Astrocyte of the spinal cord (primary cell): ENCODE measurements around the gene RDX.

Source experiments
- DNase-seq: peaks from one replicate; pipeline ENCODE4 v3.0.0; 2011; ENCODE audit warnings: low read depth, low spot score
- H3K4me3 ChIP-seq: 2 replicates; pipeline ENCODE4 v1.5.1; 2011; ENCODE audit warnings: low read depth, mild to moderate bottlenecking, low read length, moderate library complexity
- in situ Hi-C: cut with HindIII; loops from 2 replicates; pipeline ENCODE4 v1.10.0; 2017; ENCODE audit warnings: low sequenced_read_pairs
- TF ChIP-seq, protein P1 (sequence below): IDR thresholded peaks from 2 replicates; pipeline ENCODE4 v1.5.1; 2012; ENCODE audit warnings: low read depth, mild to moderate bottlenecking, low read length, inconsistent platforms

RDX gene

DNA sequence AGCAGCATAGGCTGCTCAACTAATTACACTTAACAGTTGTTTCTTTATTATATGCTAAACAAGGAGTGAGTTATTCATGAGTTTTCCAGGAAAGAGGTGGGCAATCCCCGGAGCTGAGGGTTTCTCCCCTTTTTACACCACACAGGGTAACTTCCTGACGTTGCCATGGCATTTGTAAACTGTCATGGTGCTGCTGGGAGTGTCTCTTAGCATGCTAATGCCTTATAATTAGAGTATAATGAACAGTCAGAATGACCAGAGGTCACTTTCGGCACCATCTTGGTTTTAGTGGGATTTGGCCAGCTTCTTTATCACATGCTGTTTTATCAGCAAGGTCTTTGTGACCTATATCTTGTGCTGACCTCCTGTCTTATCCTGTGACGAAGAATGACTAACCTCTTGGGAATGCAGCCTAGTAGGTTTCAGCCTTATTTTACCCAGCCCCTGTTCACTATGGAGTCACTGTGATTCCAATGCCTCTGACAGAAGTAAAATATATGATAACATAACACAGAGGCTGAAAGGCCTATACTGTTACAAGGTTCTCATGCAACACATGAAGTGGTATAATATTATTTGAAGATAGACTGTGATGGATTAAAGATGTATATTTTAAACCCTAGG, 41.3 kb upstream of the RDX start:
- DNase-seq, result peak; percentile 29
- in situ Hi-C loops, result no loop called here
- TF ChIP-seq, protein P1, sequence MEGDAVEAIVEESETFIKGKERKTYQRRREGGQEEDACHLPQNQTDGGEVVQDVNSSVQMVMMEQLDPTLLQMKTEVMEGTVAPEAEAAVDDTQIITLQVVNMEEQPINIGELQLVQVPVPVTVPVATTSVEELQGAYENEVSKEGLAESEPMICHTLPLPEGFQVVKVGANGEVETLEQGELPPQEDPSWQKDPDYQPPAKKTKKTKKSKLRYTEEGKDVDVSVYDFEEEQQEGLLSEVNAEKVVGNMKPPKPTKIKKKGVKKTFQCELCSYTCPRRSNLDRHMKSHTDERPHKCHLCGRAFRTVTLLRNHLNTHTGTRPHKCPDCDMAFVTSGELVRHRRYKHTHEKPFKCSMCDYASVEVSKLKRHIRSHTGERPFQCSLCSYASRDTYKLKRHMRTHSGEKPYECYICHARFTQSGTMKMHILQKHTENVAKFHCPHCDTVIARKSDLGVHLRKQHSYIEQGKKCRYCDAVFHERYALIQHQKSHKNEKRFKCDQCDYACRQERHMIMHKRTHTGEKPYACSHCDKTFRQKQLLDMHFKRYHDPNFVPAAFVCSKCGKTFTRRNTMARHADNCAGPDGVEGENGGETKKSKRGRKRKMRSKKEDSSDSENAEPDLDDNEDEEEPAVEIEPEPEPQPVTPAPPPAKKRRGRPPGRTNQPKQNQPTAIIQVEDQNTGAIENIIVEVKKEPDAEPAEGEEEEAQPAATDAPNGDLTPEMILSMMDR, result no peak
- no peak overlapping the region for H3K4me3 ChIP-seq

DNA sequence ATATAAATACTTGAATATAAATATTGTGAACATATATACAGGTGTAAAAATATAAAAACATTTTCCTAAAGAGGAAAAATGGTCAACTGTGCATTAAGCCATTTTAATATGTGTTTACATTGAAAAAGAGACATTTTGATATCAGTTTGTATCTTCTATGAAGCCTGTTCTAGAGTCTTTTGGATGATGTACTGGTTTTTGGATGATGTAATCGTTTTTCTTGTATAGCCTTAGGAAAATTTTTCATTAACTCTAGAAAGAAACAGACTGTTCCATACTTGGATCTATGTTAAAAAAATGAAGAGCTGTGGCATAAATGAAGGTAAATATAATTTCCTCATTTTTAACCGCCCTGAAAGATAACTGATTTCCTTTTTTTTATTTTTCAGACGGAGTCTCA, 39.6 kb upstream of the RDX start:
- TF ChIP-seq, protein P1, result no peak
- in situ Hi-C loops, result no loop called here
- no peak for DNase-seq
- H3K4me3 ChIP-seq, result no peak overlapping the region

DNA sequence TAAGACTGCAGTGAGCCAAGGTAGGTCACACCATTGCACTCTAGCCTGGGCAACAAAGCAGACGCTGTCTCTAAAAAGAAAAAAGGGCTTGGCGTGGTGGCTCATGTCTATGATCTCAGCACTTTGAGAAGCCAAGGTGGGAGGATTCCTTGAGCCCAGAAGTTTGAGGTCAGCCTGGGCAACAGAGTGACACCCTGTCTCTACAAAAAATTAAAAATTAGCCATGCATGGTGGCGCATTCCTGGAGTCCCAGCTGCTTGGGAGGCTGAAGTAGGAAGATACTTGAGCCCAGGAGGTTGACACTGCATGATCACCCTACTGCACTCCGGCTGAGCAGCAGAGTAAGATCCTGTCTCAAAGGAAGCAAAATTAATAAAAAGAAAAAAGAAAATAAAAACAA, 38.9 kb upstream of the RDX start:
- no peak for DNase-seq
- no peak overlapping the region for H3K4me3 ChIP-seq
- TF ChIP-seq, protein P1, result no peak
- in situ Hi-C loops, result no loop called here

DNA sequence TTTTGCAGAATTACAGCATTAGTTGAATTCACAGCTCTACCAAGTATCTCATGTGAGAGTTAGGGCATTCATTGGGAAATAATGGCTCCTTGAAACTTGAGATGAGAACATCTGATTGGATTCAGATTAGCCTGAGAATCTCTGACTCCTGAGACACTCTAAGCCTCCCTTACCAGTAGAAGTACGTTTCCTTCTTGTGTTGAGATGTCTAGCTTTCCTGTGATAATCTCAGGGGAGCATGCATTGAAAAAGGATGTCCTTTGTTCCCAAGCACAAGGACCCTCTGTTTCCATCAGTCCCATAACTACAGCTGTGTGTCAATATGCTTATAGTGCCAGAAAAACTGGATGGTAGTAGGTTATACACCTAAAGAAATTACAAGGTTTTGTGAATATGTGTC, 35.2 kb upstream of the RDX start:
- no peak for DNase-seq
- H3K4me3 ChIP-seq, result no peak overlapping the region
- in situ Hi-C loops, result no loop called here
- TF ChIP-seq, protein P1, result no peak

DNA sequence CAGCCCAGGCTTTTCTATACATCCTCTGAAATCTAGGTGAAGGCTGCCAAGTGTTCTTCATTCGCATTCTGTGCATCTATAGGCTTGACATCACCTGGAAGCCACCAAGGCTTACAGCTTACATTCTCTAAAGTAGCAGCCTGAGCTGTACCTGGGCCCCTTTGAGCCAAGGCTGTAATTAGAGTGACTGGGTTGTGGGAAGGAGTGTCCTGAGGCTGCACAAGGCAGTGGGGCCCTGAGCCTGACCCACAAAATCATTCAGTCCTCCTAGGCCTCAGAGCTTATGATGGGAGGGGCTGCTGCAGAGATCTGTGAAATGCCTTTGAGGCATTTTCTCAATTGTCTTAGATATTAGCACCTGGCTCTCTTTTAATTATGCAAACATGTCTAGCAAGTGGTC, 33.0 kb upstream of the RDX start:
- in situ Hi-C loops, result no loop called here
- no peak overlapping the region for H3K4me3 ChIP-seq
- DNase-seq, result no peak
- TF ChIP-seq, protein P1, result no peak

DNA sequence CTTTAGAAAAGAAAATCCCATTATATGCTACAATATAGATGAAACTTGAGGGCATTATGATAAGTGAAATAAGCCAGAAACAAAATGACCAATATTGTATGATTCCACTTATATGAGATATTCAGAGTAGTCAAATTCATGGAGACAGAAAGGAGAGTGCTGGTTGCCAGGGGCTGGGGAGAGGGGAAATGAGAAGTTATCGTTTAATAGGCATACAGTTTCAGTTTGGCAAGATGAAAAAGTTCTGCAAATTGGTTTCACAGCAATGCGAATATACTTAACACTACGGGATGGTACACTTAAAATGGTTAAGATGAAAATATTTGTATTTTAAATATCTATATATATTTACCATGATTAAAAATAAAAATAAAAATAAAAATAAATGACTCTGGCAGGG, 31.1 kb upstream of the RDX start:
- TF ChIP-seq, protein P1, result no peak
- in situ Hi-C loops, result no loop called here
- no peak for DNase-seq
- H3K4me3 ChIP-seq, result no peak overlapping the region

DNA sequence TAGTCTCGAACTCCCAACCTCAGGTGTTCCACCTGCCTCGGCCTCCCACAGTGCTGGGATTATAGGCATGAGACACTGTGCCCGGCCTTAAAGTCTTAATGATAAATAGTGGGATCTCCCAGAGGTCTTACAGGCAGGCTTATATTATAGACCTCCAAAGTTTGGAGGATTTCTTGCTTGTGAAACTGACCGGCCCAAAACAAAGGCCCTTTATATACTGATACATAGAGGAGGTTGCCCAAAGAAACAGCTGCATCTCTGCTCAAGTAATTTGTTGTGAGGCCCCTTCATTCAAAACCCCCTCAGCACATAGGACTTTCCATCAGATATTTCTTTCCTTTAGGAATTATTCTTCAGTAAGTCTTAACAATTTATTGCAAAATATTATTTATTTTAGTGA, 27.4 kb upstream of the RDX start:
- DNase-seq, result no peak
- in situ Hi-C loops, result no loop called here
- TF ChIP-seq, protein P1, result no peak
- no peak overlapping the region for H3K4me3 ChIP-seq
